CD4-positive, alpha-beta T cell treated with Interleukin-21 for 1 hour (primary cell): ENCODE measurements around the gene DCTD.
"Not testable (repeated sequence)": the region's sequence is repeated elsewhere in the genome, so short reads cannot be mapped to it uniquely, and the experiment has no call there.

Experiments used
- DNase-seq: peaks from one replicate; pipeline ENCODE4 v3.0.0-alpha.2; 2020

Gene DCTD

DNA sequence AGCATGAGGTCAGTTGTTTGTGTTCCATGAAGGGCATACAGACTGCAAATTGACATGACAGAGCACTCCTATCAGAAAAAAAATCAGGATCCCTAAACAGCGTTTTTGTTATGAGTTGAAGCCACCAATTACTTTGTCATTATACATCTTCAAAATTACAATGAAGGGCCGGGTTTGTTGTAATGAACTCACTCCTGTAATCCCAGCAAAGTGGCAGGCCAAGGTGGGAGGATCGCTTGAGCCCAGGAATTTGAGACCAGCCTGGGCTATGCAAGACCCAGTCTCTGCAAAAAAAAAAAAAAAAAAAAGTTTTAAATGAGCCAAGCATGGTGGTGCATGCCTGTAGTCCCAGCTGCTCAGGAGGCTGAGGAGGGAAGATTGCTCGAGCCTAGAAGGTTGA lies 3.5 kb upstream of the DCTD start:
- no peak for DNase-seq

DNA sequence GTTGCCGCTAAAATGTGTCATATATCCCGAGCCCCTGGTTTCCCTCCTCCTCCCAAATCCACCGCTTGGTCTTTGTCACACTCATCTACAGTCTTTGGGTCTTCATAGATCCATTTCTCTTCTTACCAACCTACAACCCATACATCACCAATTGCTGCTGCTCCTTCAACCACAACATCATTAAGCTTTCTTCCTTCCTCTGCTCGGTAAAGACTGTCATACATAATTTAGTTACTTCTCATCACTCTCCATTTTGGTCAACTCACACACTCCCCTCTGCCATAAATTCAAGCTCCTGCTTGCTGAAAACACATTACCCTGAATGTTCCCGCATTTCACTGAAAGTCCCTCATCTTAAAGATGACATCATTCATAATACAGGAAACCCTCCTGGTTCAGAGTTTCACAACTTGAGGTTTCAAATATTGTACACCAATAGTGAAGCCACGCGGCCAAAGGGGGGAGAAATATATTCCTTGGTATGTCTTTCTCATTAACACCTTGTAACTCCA lies 1.7 kb upstream of the DCTD start:
- peak; percentile 67 for DNase-seq

DNA sequence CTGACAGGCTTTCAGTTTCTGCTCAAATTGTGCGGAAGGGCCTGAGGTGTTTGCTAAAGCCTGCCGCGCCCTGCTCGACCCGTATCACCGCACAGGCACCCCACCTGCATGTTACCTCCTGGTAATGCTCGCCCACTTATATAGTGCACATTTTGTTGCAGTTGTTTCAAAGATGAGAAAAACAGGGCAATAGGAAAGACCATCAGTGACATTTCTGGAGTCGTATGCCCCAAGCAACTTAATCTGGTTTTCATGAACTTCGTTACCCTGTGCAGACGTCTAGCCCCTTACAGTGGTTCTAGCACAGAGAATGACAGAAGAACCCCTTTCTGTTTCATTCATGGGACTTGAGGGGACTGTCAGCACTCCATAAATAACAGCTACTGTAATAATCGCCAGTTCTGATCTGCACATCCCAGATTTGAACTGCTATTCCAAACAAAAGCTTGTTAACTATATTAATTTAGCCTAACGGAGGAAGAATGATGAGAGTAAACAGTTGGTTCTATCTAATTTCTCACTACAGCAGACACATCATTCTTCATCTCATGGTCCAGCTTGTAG lies 940 bp upstream of the DCTD start:
- DNase-seq: no peak

DNA sequence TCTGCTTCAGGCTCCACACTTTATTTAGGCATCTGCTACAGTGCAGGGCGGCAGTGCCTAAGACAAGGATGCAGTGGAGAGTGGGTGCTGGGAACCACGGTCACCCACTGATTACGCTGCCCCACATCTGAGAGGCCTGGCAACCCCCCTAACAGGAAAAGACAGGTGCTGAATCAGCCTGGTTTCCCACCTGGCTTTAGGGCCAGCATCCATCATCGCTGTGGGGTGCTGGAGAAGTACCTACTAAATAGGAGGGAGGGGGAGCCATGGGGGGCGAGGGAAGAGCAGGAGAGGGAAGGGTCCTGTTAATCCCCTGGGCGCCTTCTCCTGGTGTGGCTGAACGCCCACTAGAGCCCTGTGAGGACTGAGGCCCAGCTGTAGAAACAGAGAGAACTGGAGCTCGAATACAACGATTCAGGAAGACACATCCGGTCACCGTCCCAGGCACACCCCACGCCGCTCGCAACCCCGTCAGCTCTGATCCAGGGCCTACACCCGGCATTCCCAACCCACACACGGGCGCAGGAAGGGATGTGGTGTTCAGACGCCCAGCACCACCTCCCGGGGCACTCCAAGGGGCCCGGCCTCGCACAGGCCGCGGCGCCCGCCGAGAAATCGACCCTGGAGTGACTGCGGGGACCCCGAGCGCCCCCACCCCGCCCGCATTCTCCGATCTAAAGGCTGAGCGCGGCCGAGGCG lies 554 bp downstream of the DCTD start:
- DNase-seq: no peak

DNA sequence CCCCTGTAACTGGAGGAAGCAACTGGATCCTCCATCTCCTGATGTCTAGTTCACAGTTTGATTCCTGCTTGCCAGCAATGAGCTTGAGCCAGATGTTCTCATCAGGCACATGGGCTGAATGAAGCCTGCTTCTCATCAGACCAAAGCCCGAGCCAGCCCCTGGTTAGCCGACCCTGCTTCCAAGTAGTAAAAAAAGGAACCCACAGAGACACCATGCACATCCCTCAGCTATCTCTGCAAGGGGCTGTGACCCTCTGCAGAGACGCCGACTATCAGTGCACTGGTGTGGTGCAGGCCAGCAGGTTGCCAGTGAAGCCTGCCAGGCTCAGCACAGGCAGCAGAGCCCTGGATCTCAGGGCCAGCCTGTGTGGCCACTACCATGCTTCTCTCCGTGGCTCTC lies 2.8 kb downstream of the DCTD start:
- no peak for DNase-seq

DNA sequence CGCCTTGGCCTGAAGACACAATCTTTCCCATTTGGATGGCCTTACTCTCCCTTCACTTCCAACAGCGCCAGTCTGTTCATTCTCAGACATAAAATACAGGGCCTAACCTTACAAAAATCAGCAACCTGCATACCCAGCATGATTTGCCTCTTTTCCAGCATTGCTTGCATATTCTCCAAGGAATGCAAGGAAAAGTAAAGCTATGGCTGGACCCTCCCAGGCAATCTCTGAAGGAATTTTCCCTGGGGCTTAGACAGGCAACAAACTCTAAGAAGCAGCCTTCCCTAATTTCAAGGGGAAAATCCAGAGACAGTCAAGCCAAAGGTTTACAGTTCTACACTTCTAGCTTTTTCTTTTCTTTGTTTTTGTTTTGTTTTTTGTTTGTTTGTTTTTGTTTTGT lies 3.6 kb downstream of the DCTD start:
- no peak for DNase-seq

DNA sequence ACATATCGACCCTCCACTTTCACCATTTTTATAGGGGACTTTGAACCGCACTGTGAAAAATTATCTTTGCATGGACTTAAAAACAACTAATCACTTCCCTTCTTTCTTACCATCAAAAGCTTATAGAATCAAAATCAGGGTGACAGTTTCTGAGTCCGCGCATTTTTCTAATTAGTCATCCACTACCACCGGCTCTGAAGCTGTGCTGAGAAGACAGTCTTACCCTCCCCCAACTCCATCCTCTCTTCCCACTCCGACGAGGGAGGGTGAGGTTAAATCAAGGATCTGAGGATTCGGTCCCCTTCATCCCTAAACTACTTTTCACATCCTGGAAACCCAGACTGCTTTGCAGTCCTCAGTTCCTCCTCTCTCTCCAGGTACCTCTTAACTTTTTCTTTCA lies 4.2 kb downstream of the DCTD start:
- no peak for DNase-seq

DNA sequence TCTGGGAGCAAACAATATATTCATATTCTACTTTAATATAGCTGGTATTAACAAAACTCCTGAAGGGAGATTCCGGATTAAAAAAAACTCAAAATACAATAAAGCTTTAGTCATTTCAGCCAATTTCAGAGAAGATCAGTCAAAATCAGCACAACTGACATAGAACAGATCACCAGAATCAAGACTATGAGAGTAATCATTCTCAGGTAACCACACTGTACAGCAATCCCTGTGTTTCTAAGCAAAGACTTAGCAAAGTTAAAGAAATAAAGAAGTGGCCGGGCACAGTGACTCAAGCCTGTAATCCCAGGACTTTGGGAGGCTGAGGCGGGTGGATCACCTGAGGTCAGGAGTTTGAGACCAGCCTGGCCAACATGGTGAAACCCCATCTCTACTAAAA lies 9.1 kb downstream of the DCTD start:
- no peak for DNase-seq

DNA sequence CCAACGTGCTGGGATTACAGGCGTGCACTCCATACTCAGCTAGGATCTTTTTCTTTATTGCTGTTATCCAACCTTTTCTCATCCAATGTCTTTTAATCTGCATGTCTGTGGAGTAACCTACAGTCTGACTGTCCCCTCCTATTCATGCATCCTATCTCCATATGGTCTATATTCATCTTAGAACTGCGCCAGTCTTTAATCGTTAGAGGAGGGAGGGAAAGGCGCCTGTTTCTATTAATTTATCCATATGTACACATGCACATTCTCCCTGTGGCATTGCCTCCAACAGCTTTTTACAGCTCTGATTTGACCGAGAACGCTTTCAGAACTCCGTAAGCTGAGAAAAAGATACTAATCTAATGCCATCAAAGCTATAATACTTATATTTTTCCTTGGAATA lies 9.8 kb downstream of the DCTD start:
- no peak for DNase-seq

DNA sequence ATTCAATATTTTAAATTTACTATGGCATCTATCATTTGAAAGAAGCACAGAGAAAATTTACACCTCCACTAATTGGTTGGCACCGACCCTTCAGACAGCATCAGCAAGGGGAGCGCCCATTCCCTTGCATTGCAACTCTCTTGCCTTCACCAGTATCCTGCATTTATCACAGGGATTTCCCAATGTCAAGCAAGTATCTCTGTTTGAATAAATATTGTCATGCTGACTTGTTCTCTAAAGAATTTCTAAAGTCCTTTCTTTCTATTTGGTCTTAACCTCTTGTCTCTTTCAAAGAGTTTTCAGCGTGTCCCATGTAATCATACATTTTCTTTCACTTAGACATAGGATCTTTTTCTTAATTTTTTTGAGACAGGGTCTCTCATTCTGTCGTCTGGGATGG lies 10.4 kb downstream of the DCTD start:
- no peak for DNase-seq

DNA sequence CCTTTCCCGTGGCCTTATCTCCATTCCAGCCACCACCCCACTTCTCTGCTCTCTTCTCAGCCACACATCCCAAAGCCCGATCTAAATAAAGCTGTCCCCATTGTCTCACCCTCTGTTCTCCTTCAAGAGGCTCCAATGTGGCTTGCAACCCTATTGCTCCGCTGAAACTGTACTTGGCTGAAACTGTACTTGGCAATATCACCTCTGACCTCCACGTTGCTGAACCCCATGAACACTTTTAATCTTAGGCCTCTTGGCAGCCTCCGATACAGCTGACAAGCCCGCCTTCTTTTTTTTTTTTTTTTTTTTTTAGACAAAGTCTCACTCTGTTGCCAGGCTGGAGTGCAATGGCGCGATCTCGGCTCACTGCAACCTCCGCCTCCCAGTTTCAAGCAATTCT lies 12.1 kb downstream of the DCTD start:
- DNase-seq: no peak

DNA sequence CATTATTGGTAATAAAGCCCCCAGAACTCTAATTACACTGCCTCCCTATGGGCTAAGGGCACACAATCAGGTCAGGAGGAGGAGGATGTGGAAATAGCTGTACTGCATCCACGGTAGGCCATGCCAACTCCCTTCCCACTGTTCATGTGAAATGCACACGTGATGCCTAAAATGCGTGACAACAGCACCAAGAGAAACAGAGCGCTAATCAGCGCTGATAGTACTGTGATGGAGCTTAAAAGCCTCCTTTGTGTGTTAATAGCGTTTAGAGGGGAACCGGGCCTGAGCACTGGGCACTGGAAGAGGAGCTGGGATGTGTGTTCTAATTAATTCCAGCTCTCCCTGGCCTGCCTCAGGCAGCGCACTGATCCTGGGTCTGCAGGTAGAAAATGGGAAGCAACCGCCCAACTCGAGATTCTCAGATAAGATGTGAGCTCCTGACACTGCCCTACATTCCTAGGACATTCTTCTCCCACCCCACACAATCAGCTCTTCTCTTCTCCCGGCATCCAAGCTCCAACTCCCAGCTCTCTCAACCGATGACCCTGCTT lies 12.9 kb downstream of the DCTD start:
- DNase-seq: no peak

DNA sequence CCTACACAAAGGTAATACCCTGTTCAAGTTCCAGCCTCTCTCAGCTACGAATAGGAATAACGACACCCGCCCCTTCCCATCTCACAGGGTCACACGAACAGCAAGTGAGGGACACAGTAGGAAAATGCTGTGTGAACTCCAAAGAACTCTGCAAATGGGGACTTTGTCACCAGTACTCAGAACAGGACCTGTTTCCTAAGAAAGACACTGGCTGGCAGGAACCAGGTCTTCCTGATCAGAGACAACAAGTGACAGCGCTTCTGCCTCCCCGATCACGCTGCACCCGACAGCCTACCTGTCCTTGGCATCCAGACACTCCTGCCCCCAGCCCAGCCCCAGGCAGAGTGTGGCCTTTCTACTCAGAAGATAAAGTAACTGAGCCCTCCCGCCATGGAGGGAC lies 14.2 kb downstream of the DCTD start:
- DNase-seq: no peak

DNA sequence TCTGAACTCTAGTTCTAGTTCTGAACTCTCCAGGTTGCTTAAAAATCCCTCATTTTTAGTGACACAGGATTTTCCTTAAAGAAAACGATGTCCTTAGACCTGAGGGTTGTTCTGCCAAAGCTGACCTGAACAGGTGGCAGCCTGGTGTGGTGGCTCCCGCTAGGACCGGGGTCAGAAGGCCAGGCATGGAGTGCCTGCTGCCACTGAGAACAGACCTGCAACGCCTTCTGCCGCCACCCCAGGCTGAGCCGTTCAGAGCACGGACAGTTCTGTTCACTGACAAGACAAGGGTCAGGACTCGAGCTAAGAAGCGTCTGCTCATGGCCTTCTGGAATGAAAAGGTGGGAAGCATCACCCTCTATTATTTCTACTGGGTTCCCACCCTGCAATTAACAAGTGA lies 15.8 kb downstream of the DCTD start:
- DNase-seq: no peak

DNA sequence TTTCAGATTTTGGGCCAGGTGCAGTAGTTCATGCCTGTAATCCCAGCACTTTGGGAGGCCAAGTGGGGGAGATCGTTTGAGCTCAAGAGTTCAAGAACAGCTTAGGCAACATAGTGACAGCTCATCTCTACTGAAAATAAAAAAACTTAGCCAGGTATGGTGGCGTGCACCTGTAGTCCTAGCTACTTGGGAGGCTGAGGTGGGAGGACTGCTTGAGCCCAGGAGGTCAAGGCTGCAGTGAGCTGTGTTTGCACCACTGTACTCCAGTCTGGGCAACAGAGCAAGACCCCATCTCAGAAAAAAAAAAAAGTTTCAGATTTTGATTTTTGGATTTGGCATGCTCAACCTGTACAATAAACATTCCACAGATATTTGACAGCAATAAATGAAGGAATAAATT lies 17.2 kb downstream of the DCTD start:
- not testable (repeated sequence) for DNase-seq

DNA sequence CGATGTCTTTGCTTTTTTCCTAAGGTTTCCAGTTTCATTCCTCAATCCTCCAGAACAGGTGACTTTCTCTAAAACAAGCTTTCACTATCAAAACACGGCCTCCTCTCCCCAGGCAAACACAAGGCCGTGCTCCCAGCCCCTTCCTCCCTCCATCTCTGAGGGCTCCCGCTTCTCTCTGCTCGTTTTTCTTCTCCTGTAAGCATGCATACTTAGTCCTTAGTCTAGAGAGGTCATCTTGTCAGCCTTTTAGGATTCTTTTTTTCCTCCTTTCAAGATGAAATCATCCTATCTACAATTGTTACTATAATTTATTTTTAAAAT lies 18.7 kb downstream of the DCTD start:
- DNase-seq: no peak

DNA sequence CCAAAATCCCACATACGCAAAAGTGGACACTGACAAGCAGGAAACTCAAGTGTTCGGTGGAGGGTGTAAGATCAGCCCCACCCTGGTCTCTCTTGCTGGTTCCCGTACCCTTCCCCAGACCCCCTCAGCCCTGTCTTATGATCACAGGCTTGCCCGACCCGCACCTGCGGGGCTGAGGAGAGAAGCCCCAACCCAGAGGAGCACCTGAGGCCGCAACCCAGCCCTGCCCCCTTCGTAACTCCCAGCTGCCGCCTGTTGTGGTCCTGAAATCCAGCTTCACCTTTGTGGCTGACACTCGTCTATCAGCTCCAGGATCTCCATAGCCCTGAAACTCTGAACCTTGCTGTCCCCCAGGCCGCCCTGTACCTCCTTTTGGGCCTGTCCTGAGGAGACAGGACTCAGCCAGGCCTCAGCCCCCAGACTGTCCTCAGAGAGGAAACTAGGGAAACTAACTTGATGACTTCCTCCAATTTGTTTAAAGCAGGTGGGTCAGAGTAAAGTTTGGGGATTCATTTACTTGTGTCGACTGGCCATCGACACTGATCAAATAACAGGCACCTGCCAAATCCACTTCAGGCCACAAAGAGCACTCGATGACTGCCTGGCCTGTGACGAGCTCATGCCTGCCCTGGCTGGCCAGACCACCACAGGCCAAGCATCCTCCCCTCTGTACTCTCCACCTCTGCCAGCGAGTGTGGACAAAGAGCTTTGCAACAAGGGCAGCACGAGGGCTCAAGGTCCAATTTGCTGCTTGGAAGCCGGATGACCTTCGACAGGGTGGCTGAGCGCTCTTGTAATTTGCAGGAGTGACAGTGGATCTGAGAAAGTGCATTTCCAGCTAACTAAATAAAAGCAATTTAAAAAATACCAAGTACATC lies 19.3 kb downstream of the DCTD start:
- no peak for DNase-seq

DNA sequence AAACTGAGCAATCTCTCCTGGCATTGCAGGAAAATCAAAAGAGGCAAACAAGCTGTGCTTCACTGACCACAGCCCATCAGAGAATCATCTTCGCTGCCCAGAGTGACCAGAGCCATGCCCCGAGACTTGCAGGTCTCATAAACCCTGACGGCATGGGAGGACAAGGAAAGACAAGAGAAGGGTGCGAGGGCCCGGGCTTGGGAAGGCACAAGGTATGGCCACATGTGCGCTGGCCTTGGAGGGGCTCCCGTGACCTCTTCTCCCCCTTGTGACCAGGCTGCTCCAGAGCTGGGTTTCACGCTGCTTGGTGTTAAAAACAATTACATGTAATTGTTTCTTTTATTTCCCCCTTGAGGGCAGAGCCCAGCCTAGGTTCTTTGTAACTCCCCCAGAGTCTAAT lies 20.8 kb downstream of the DCTD start:
- no peak for DNase-seq

DNA sequence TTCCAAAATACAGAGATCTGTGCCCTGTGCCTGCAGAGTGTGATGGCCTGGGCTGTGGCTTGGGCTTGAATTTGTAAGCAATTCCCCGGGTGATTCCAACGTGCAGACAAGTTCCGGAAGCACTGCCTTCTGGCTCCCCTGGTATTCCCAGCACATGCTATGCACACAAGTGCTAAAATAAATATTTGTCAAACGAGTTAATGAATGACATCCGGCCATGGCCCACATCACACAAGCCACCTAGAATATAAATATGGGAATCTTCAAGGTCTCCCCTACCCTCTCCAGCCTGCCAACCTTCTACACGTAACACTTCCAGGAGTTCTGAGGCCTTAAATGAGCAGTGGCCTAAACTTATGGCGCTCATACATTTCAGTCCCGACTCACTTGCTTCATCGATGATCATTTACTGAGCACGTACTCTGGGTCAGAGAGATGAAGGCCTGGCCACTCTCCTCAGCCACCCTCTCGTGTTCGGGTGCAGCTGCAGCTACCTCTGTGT lies 21.3 kb downstream of the DCTD start:
- no peak for DNase-seq

DNA sequence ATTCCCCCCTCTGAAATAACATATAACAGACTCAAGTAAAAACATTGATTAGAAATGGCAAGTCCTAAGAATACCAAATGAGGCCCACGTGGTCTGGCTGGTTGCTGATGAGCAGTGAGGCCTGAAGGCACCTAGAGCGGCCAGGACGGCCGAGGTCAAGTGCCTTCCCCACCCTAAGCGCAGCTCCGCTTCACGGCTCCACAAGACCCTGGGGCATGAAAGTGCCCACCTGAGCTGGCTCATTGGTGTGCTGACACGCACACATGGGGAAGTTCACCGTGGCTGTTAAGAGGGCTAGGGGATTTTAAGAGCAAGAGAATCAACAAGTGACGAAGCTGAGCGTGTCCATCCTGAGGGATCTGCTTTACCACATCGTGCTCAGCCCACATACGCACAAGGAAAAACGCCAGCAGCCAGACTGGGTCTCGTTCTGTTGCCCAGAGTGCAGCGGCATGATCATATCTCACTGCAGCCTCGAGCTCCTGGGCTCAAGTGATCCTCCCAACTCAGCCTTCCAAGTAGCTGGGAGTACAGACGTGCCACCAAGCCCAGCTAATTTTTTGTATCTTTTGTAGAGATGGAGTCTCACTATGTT lies 22.4 kb downstream of the DCTD start:
- no peak for DNase-seq

DNA sequence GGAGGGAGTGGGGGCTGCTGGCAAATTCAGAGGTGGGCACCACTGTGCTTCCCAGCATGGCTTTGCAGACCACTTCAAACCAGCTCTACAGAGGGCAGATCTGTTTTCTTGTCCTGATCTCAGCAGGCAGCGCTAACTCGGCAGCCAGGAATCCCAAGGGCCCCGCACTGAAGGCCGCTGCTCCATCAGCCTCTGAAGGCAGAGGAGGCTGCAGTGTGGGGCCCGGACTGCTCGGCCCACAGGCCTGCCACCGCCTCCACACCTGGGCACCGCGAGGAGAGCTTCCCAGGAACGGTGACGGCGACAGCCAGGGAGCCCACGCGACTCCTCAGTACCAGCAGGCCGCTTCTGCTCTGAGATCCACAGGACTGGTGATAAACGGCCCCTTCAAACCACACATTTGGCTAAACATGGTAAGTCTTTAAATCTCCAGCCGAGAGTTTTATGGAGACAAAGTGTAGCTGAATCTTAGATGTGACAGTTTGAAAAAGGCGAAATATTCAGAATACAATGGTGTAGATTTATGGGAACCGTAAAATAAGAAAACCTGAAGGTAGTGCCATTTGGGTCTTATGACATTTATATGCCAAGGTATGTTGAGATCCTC lies 23.6 kb downstream of the DCTD start:
- DNase-seq: no peak

DNA sequence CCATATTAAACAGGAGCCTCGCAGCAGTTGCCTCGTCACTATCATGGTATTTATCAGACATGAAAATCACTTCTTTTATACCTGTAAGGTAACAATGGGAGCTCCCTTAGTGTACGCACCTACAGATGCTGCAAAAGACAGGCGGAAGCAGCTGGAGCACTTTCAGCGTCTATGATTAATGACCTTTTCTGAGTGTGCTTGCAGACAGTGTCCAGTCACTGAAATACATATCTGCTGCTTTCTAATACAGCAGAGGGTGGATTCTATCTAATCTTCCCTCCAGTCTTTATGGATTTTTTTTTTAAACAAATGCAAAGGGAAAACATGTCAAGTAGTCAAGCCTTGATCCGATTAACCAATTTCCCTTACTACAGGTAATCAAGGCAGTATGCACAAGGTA lies 24.1 kb downstream of the DCTD start:
- no peak for DNase-seq

DNA sequence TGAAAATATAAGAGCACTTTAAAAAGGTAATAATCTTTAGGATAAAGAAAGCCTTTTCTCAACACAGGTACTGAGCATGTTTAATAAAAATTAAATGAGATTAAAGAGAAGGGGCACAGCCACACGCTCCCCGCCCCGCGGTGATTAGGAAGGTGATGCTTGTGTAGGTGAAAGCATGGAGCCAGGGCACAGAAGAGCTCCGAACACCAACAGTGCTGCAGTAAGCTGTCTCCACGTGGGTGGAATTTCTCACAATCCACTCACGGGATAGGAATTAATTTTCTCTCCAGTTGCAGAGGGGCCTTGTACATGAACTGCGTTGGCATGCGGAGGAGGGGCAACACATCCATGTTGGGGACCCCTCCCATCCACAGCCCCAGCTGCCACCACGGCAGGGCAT lies 27.0 kb downstream of the DCTD start:
- DNase-seq: no peak
